Measurements from ENCODE around the gene TTC33. TPM values are rescaled to one million over a fixed set of nuclear protein-coding genes. Genes with fewer than 3 reads are reported as not detected.
"Not testable (repeated sequence)": the region's sequence is repeated elsewhere in the genome, so short reads cannot be mapped to it uniquely, and the experiment has no call there.

TTC33 gene
- total RNA-seq, 4 donors from 2014 or later = 5.0 to 12.6 (median 7.0) TPM

- H3K27ac ChIP-seq = no peak overlapping the region
- no peaks in the 10 kb centered on the region for H3K9me3 ChIP-seq
- no peaks in the 10 kb centered on the region for H3K4me1 ChIP-seq
- TF ChIP-seq POLR2A (IDR thresholded peaks at IDR 0.05) = no peak
- TF ChIP-seq, protein P1, sequence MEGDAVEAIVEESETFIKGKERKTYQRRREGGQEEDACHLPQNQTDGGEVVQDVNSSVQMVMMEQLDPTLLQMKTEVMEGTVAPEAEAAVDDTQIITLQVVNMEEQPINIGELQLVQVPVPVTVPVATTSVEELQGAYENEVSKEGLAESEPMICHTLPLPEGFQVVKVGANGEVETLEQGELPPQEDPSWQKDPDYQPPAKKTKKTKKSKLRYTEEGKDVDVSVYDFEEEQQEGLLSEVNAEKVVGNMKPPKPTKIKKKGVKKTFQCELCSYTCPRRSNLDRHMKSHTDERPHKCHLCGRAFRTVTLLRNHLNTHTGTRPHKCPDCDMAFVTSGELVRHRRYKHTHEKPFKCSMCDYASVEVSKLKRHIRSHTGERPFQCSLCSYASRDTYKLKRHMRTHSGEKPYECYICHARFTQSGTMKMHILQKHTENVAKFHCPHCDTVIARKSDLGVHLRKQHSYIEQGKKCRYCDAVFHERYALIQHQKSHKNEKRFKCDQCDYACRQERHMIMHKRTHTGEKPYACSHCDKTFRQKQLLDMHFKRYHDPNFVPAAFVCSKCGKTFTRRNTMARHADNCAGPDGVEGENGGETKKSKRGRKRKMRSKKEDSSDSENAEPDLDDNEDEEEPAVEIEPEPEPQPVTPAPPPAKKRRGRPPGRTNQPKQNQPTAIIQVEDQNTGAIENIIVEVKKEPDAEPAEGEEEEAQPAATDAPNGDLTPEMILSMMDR (IDR thresholded peaks at IDR 0.05) = no peak
- 84 to 97% methylated on average over 2 of the region's 2 CpGs for WGBS, 2 donors
- H3K36me3 ChIP-seq = peaks cover 0 to 19% (median 0%) of the 10 kb centered on the region in 3 donors
- intact Hi-C loops (cut with DNase I) = no loop called here
- DNase-seq = no peak
- H3K27me3 ChIP-seq = no peaks in the 10 kb centered on the region
- H3K4me3 ChIP-seq = no peak overlapping the region
Observed at GRCh38 chr5:40716590-40716989, 39.2 kb downstream of the TTC33 start.

DNA sequence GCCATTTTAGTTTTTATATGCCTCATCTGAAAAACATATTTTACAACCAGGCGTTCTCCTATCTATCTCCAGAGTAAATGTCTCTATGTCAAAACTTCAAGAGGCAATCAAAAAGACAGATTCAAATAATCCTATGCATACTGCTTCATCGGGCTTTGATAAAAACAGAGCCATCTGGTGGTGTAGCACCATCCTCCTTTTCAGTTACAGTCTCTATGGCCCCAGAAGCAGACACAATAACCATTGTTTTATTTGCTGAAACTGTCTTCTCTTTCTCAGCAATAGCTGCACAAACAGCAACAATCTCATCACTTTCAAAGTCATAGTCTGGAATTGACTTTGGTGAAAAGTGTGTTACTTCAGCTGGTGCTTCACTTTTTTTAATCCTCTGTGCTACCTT lies 39.8 kb downstream of the TTC33 start:
- intact Hi-C loops (cut with DNase I) = no loop called here
- TF ChIP-seq POLR2A (IDR thresholded peaks at IDR 0.05) = no peak
- WGBS, 2 donors = 36 to 48% methylated on average over 2 of the region's 2 CpGs
- no peak overlapping the region for H3K27ac ChIP-seq
- H3K4me1 ChIP-seq = no peaks in the 10 kb centered on the region
- peaks cover 0 to 17% (median 0%) of the 10 kb centered on the region in 3 donors for H3K36me3 ChIP-seq
- H3K9me3 ChIP-seq = no peaks in the 10 kb centered on the region
- no peak overlapping the region for H3K4me3 ChIP-seq
- DNase-seq = no peak
- no peaks in the 10 kb centered on the region for H3K27me3 ChIP-seq

DNA sequence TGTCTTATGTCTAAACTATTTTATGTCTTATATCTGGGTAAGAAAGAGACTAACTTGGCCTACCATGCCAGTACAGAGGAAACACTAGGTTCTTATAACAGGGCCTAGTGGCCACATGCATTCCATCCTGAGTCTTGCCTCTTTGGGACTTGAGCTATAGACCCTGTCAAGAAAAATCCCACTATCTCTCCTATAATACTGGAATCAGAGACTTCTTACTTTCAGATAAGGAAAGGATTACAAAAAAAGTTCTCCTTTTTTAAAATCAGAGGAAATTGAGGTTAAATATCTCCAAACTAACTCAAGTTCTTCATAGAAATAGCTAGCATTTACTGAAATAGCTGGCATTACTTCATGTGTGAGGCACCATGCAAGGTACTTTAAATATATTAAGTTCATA lies 41.8 kb downstream of the TTC33 start:
- Histone ChIP-seq H3K4me1 (no peaks in the 10 kb centered on the region), H3K27me3 (no peaks in the 10 kb centered on the region), H3K27ac (no peak overlapping the region), H3K36me3 (peaks cover 0 to 14% (median 0%) of the 10 kb centered on the region in 3 donors), H3K4me3 (no peak overlapping the region), H3K9me3 (no peaks in the 10 kb centered on the region)
- TF ChIP-seq, protein P1 (IDR thresholded peaks at IDR 0.05) = no peak
- TF ChIP-seq POLR2A (IDR thresholded peaks at IDR 0.05) = no peak
- intact Hi-C loops (cut with DNase I) = no loop called here
- no peak for DNase-seq

DNA sequence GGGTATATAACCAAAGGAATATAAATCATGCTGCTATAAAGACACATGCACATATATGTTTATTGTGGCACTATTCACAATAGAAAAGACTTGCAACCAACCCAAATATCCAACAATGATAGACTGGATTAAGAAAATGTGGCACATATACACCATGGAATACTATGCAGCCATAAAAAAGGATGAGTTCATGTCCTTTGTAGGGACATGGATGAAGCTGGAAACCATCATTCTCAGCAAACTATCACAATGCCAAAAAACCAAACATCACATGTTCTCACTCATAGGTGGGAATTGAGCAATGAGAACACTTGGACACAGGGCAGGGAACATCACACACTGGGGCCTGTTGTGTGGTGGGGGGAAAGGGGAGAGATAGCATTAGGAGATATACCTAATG lies 45.2 kb downstream of the TTC33 start:
- H3K27ac ChIP-seq; H3K27me3 ChIP-seq; H3K4me1 ChIP-seq; H3K9me3 ChIP-seq; DNase-seq; intact Hi-C loops (cut with DNase I); H3K4me3 ChIP-seq: not testable (repeated sequence)
- H3K36me3 ChIP-seq = peaks cover 0 to 12% (median 0%) of the 10 kb centered on the region in 3 donors

- H3K27me3 ChIP-seq; H3K36me3 ChIP-seq; DNase-seq; H3K4me1 ChIP-seq; H3K27ac ChIP-seq; intact Hi-C loops (cut with DNase I); H3K4me3 ChIP-seq: not testable (repeated sequence)
- 88 to 90% methylated on average over 1 of the region's 1 CpG for WGBS, 2 donors
- H3K9me3 ChIP-seq = peaks cover 0 to 31% (median 0%) of the 10 kb centered on the region in 3 donors
Observed at GRCh38 chr5:40705484-40705883, 50.3 kb downstream of the TTC33 start.

DNA sequence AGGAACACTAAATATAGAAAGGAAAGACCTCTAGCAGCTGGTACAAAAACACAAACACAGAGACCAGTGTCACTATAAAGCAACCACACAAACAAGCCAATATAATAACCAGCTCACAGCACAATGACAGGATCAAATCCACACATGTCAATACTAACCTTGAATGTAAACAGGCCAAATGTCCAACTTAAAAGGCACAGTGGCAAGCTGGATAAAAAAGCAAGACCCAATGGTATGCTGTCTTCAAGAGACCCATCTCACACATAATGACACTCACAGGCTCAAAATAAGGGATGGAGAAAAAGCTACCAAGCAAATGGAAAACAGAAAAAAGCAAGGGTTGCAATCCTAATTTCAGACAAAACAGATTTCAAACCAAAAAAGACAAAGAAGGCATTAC lies 53.7 kb downstream of the TTC33 start:
- intact Hi-C loops (cut with DNase I); H3K4me1 ChIP-seq; H3K36me3 ChIP-seq; DNase-seq; H3K27me3 ChIP-seq; H3K4me3 ChIP-seq; H3K27ac ChIP-seq: not testable (repeated sequence)
- H3K9me3 ChIP-seq = peaks cover 0 to 31% (median 0%) of the 10 kb centered on the region in 3 donors

GRCh38 chr5:40700116-40700782 lies 55.5 kb downstream of the TTC33 start:
- Histone ChIP-seq H3K27me3 (no peaks in the 10 kb centered on the region), H3K9me3 (peaks cover 0 to 24% (median 0%) of the 10 kb centered on the region in 3 donors), H3K4me3 (no peak overlapping the region), H3K36me3 (peaks cover 0 to 10% (median 0%) of the 10 kb centered on the region in 3 donors), H3K4me1 (no peaks in the 10 kb centered on the region), H3K27ac (no peak overlapping the region)
- no peak for DNase-seq
- TF ChIP-seq POLR2A (IDR thresholded peaks at IDR 0.05) = no peak
- TF ChIP-seq, protein P1 (IDR thresholded peaks at IDR 0.05) = no peak
- intact Hi-C loops (cut with DNase I) = no loop called here
- WGBS, 2 donors = 82 to 87% methylated on average over 3 of the region's 5 CpGs
